Suprapubic skin (tissue), 4 donors: Measurements from ENCODE around the gene CLDN10.

Source experiments
- EP300 ChIP-seq: sonication (generic); formaldehyde crosslinking; IDR thresholded peaks from one replicate; pipeline ENCODE4 v1.6.1; 2017; ENCODE audit warnings: antibody characterized with exemption
- POLR2A ChIP-seq, 2 donors: fragments of 450-650 bp; IDR thresholded peaks; one replicate each; pipeline ENCODE4 v1.6.1; 2017; ENCODE audit warnings: antibody characterized with exemption in 2 of 2, mild to moderate bottlenecking in 2 of 2, moderate library complexity in 2 of 2
- POLR2AphosphoS5 ChIP-seq, 3 donors: sonication (generic); formaldehyde crosslinking; IDR thresholded peaks; one replicate each; pipeline ENCODE4 v1.6.1; 2017; ENCODE audit warnings: antibody characterized with exemption in 3 of 3
- TF ChIP-seq, protein P1 (sequence below), 2 donors: fragments of 200-600 bp in 1 of 2; fragments of 450-650 bp in 1 of 2; sonication (generic) in 1 of 2; IDR thresholded peaks; one replicate each; pipeline ENCODE4 v1.5.1; 2016 to 2019; ENCODE audit warnings: antibody characterized with exemption in 2 of 2, mild to moderate bottlenecking in 1 of 2, moderate library complexity in 1 of 2

DNA sequence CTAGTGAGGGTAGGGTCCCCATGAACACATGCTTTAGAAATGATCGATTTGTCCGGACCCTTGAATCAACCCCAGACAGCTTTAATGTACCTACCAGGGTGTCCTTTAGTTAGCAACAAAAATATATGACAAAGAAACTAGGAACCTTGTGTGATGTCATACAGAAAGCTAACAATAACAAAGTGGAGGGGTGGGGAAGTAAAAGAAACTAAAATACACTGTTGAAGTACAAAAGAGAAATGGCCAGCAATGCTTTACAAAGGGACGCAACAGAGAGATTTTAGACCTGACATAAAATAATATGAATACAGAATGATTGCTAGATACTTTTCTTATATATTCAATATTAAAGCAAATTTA lies 52.0 kb downstream of the CLDN10 start:
- TF ChIP-seq, protein P1, sequence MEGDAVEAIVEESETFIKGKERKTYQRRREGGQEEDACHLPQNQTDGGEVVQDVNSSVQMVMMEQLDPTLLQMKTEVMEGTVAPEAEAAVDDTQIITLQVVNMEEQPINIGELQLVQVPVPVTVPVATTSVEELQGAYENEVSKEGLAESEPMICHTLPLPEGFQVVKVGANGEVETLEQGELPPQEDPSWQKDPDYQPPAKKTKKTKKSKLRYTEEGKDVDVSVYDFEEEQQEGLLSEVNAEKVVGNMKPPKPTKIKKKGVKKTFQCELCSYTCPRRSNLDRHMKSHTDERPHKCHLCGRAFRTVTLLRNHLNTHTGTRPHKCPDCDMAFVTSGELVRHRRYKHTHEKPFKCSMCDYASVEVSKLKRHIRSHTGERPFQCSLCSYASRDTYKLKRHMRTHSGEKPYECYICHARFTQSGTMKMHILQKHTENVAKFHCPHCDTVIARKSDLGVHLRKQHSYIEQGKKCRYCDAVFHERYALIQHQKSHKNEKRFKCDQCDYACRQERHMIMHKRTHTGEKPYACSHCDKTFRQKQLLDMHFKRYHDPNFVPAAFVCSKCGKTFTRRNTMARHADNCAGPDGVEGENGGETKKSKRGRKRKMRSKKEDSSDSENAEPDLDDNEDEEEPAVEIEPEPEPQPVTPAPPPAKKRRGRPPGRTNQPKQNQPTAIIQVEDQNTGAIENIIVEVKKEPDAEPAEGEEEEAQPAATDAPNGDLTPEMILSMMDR (IDR thresholded peaks at IDR 0.05): no peak
- TF ChIP-seq POLR2A (IDR thresholded peaks at IDR 0.05) (no peak), EP300 (no peak), POLR2AphosphoS5 (IDR thresholded peaks at IDR 0.05) (no peak)
